IMR-90 (cell line): ENCODE data around the gene C20orf173. TPM values are rescaled to one million over a fixed set of nuclear protein-coding genes. Genes with fewer than 3 reads are reported as not detected.

Experiments
- ATAC-seq: fragments of 200-7000 bp; cut with Tn5 transposase; 2 replicates; pipeline ENCODE4 v1.9.1; 2020; ENCODE audit warnings: low read depth, mild to moderate bottlenecking, moderate library complexity
- BruUV-seq: library from RNA; stranded (reverse); fragments of 400-500 nt; replicated peaks from 2 replicates; lab custom pipeline; 2021; lab: Mats Ljungman, UMichigan
- CTCF ChIA-PET: fragments of 300-600 bp; formaldehyde crosslinking; extraction: SDS; loops from one replicate; lab custom pipeline; 2021; ENCODE audit warnings: antibody characterized with exemption; lab: Yijun Ruan, JAX
- POLR2A ChIA-PET: fragments of 300-600 bp; sonication (Branson Sonifier 250); formaldehyde crosslinking; loops from one replicate; lab custom pipeline; 2022; ENCODE audit warnings: antibody characterized with exemption; ENCODE audit not compliant: unreplicated experiment; lab: Charles Lee
- DNase-seq: peaks from one replicate; pipeline ENCODE4 v3.0.0; 2013
- H2AFZ ChIP-seq: replicated peaks from 2 replicates; pipeline ENCODE3; 2013; ENCODE audit warnings: low read length, mild to moderate bottlenecking; ENCODE audit not compliant: poor library complexity
- H2AK5ac ChIP-seq: 2 replicates; pipeline ENCODE4 v1.6.1; 2013; ENCODE audit warnings: low read depth, low read length, inconsistent platforms
- H2AK9ac ChIP-seq: replicated peaks from 2 replicates; pipeline ENCODE3; 2013; ENCODE audit warnings: mild to moderate bottlenecking, low read depth, low read length, moderate library complexity; ENCODE audit not compliant: poor library complexity
- H2BK120ac ChIP-seq: 2 replicates; pipeline ENCODE4 v1.6.1; 2013; ENCODE audit warnings: low read depth, low read length, inconsistent platforms
- H2BK15ac ChIP-seq: 3 replicates; pipeline ENCODE4 v1.6.1; 2013; ENCODE audit warnings: low read depth, low read length, inconsistent platforms
- H2BK20ac ChIP-seq: 2 replicates; pipeline ENCODE4 v1.6.1; 2013; ENCODE audit warnings: low read depth, mild to moderate bottlenecking, inconsistent platforms, low read length, moderate library complexity
- H2BK5ac ChIP-seq: 2 replicates; pipeline ENCODE4 v1.6.1; 2013; ENCODE audit warnings: mild to moderate bottlenecking, low read depth, low read length, inconsistent platforms; ENCODE audit not compliant: poor library complexity, severe bottlenecking
- H3K14ac ChIP-seq: replicated peaks from 2 replicates; pipeline ENCODE4 v1.6.1; 2013; ENCODE audit warnings: low read depth, low read length, inconsistent platforms
- H3K18ac ChIP-seq: 2 replicates; pipeline ENCODE4 v1.6.1; 2013; ENCODE audit warnings: low read depth, low read length, control low read depth
- H3K23ac ChIP-seq: 2 replicates; pipeline ENCODE4 v1.6.1; 2013; ENCODE audit warnings: low read depth, low read length, inconsistent platforms
- H3K27ac ChIP-seq: 2 replicates; pipeline ENCODE4 v1.5.1; 2013; ENCODE audit warnings: mild to moderate bottlenecking, control low read depth, low read length; ENCODE audit not compliant: insufficient read depth
- H3K27me3 ChIP-seq: 2 replicates; pipeline ENCODE4 v1.6.1; 2013; ENCODE audit warnings: low read length; ENCODE audit not compliant: control insufficient read depth, insufficient read depth
- H3K36me3 ChIP-seq: 2 replicates; pipeline ENCODE4 v1.6.1; 2013; ENCODE audit warnings: low read length, mixed read lengths; ENCODE audit not compliant: control insufficient read depth, insufficient read depth
- H3K4ac ChIP-seq: 2 replicates; pipeline ENCODE4 v1.6.1; 2013; ENCODE audit warnings: low read depth, low read length, inconsistent platforms
- H3K4me1 ChIP-seq: 2 replicates; pipeline ENCODE4 v1.6.1; 2013; ENCODE audit warnings: low read length, mixed read lengths; ENCODE audit not compliant: control insufficient read depth, insufficient read depth
- H3K4me2 ChIP-seq: 2 replicates; pipeline ENCODE4 v1.6.1; 2013; ENCODE audit warnings: low read depth, mild to moderate bottlenecking, control low read depth, low read length, moderate library complexity
- H3K4me3 ChIP-seq: 2 replicates; pipeline ENCODE4 v1.5.1; 2013; ENCODE audit warnings: low read depth, mild to moderate bottlenecking, control low read depth, low read length, moderate library complexity; ENCODE audit not compliant: insufficient read depth
- H3K56ac ChIP-seq: 2 replicates; pipeline ENCODE4 v1.6.1; 2013; ENCODE audit warnings: low read length, inconsistent platforms; ENCODE audit not compliant: insufficient read depth; ENCODE audit errors: extremely low read depth
- H3K79me1 ChIP-seq, 2 experiments: 2 replicates each; pipeline ENCODE4 v1.6.1; 2013; ENCODE audit warnings: low read length in 2 of 2, inconsistent platforms in 1 of 2, low read depth in 1 of 2
- H3K9ac ChIP-seq: 2 replicates; pipeline ENCODE4 v1.6.1; 2013; ENCODE audit warnings: low read depth, low read length, control low read depth
- H3K9me1 ChIP-seq: 2 replicates; pipeline ENCODE4 v1.6.1; 2013; ENCODE audit warnings: low read length, inconsistent platforms; ENCODE audit not compliant: insufficient read depth
- H3K9me3 ChIP-seq: 2 replicates; pipeline ENCODE4 v1.6.1; 2013; ENCODE audit warnings: low read length; ENCODE audit not compliant: control insufficient read depth, insufficient read depth
- H4K20me1 ChIP-seq: 2 replicates; pipeline ENCODE4 v1.6.1; 2013; ENCODE audit warnings: low read length, inconsistent platforms; ENCODE audit not compliant: insufficient read depth
- H4K5ac ChIP-seq: 2 replicates; pipeline ENCODE4 v1.6.1; 2013; ENCODE audit warnings: mild to moderate bottlenecking, low read depth, low read length, control low read depth
- H4K8ac ChIP-seq, 2 experiments: 2 replicates each; pipeline ENCODE4 v1.6.1; 2013; ENCODE audit warnings: low read depth in 2 of 2, low read length in 2 of 2, control low read depth in 1 of 2, inconsistent platforms in 1 of 2
- H4K91ac ChIP-seq: 2 replicates; pipeline ENCODE4 v1.6.1; 2013; ENCODE audit warnings: low read depth, low read length, inconsistent platforms; ENCODE audit not compliant: insufficient read depth
- BHLHE40 ChIP-seq: fragments of 150-350 bp; IDR thresholded peaks from 2 replicates; pipeline ENCODE4 v1.6.1; 2016; ENCODE audit warnings: mild to moderate bottlenecking, low read depth, low read length
- ELK1 ChIP-seq: fragments of 150-350 bp; IDR thresholded peaks from 2 replicates; pipeline ENCODE4 v1.6.1; 2016; ENCODE audit warnings: low read depth, mild to moderate bottlenecking, low read length, moderate library complexity, borderline replicate concordance
- NFE2L2 ChIP-seq: fragments of 150-350 bp; IDR thresholded peaks from 2 replicates; pipeline ENCODE4 v1.6.1; 2016; ENCODE audit warnings: low read depth, mild to moderate bottlenecking, low read length
- POLR2A ChIP-seq: IDR thresholded peaks from 2 replicates; pipeline ENCODE4 v1.6.1; 2012; ENCODE audit warnings: mild to moderate bottlenecking, low read depth, low read length
- RAD21 ChIP-seq: IDR thresholded peaks from 2 replicates; pipeline ENCODE4 v1.6.1; 2012; ENCODE audit warnings: low read length, improper control_type of control experiment
- USF2 ChIP-seq: fragments of 150-350 bp; IDR thresholded peaks from 2 replicates; pipeline ENCODE4 v1.6.1; 2017; ENCODE audit warnings: mild to moderate bottlenecking, antibody characterized with exemption, low read length, low read depth
- WGBS, 2 experiments: methylation state at CpG; one replicate each; pipeline versions ENCODE4 v1.1.5 to v1.1.7; 2013; ENCODE audit warnings: missing lambda C conversion rate in 2 of 2; ENCODE audit not compliant: insufficient read length in 1 of 2; ENCODE audit errors: extremely low coverage in 2 of 2; 5-methylcytosine and 5-hydroxymethylcytosine counted together
- dilution Hi-C: fragments of 300-500 bp; cut with HindIII; formaldehyde crosslinking; loops from one replicate; pipeline ENCODE4 v1.14.3; 2018; ENCODE audit warnings: low sequenced_read_pairs; ENCODE audit not compliant: unreplicated experiment
- in situ Hi-C: fragments of 300-500 bp; cut with MboI; formaldehyde crosslinking; loops from 3 replicates; pipeline ENCODE4 v1.14.3; 2019; ENCODE audit warnings: low sequenced_read_pairs, inconsistent platforms, mixed read lengths
- intact Hi-C: fragments of 100-400 bp; cut with micrococcal nuclease; formaldehyde crosslinking; loops from 2 replicates; pipeline ENCODE4 v1.10.0; 2022
- polyA plus RNA-seq, 3 experiments: library from polyadenylated mRNA; depleted of rRNA; stranded (reverse); fragments of >200 nt; gene quantifications; 2 replicates each; pipeline ENCODE4 v1.2.3, GENCODE V29; 2012; ENCODE audit warnings: low replicate concordance in 1 of 3
- total RNA-seq: library from RNA; depleted of rRNA; stranded (reverse); fragments of >200 nt; gene quantifications from 2 replicates; pipeline ENCODE4 v1.2.3, GENCODE V29; 2012

The C20orf173 gene
- total and polyA plus RNA-seq, 2 of the 4 experiments (the other 2 are of a cell fraction), result not detected

- Histone ChIP-seq H3K36me3 (peaks cover 14% of the 10 kb centered on the region), H3K18ac (no peak overlapping the region), H2BK20ac (no peak overlapping the region), H3K23ac (no peak overlapping the region), H3K27me3 (no peaks in the 10 kb centered on the region), H3K9me3 (no peaks in the 10 kb centered on the region), H2BK5ac (no peak overlapping the region), H3K4me2 (no peak overlapping the region), H3K9ac (no peak overlapping the region), H3K14ac (no peak overlapping the region), H3K9me1 (no peaks in the 10 kb centered on the region), H2BK15ac (no peak overlapping the region), H3K79me1 (no peaks in the 10 kb centered on the region), H2AK5ac (no peak overlapping the region), H3K4ac (no peak overlapping the region), H2AK9ac (no peak overlapping the region), H2AFZ (no peak overlapping the region), H4K8ac (no peak overlapping the region), H3K4me3 (no peak overlapping the region), H3K4me1 (peaks cover 2% of the 10 kb centered on the region), H4K5ac (no peak overlapping the region), H2BK120ac (no peak overlapping the region), H4K91ac (no peak overlapping the region), H3K56ac (no peak overlapping the region), H3K27ac (no peak overlapping the region), H4K20me1 (no peaks in the 10 kb centered on the region)
- dilution Hi-C loops, result no loop called here
- CTCF ChIA-PET, result interaction anchor here (0.9 to 1.0 kb wide), 2 partner anchors 64 to 94 kb away, joined by 3 read pairs; no protein-coding TSS in a partner anchor
- DNase-seq, result no peak
- in situ Hi-C loops, result no loop called here
- 86% methylated on average over 1 of the region's 10 CpGs; no CpG with 5 or more reads in 1 of the 2 experiments for WGBS, 2 experiments
- ATAC-seq, result no peak
- intact Hi-C loops, result loop anchor here (10.0 kb wide), 1 partner anchor 102 kb away; the partner anchor contains the start of genes CPNE1 and RBM12
- TF ChIP-seq NFE2L2 (no peak), RAD21 (no peak), BHLHE40 (no peak), POLR2A (no peak), USF2 (no peak), ELK1 (no peak)
- POLR2A ChIA-PET, result no interaction called here
- no TSS peak for BruUV-seq
These were observed 33.2 kb upstream of the C20orf173 start for GRCh38 chr20:35562541-35563110.
